HG02763 (cell line): Measurements from ENCODE around the gene MDM1.

Experiments used
- ATAC-seq: cut with Tn5 transposase; IDR thresholded peaks from one replicate; pipeline ENCODE4 v1.9.1; 2021; ENCODE audit warnings: mild to moderate bottlenecking, moderate library complexity; ENCODE audit not compliant: unreplicated experiment

Gene MDM1

GRCh38 chr12:68331869-68332727 lies at the start of gene MDM1:
TSS of gene MDM1 (minus strand) at chr12:68332362. CDS start at chr12:68332245, 117 bp downstream.
- ATAC-seq: peak; percentile 99

- ATAC-seq: no peak
Measured at GRCh38 chr12:68381476-68382219, 49.5 kb upstream of the MDM1 start.

- ATAC-seq: no peak
Measured at GRCh38 chr12:68378872-68379606, 46.9 kb upstream of the MDM1 start.

GRCh38 chr12:68377881-68378280 lies 45.7 kb upstream of the MDM1 start:
- no peak for ATAC-seq

GRCh38 chr12:68376901-68377300 lies 44.7 kb upstream of the MDM1 start:
- no peak for ATAC-seq

GRCh38 chr12:68375756-68376695 lies 43.9 kb upstream of the MDM1 start:
- no peak for ATAC-seq

- peak; percentile 96 for ATAC-seq
Measured at GRCh38 chr12:68374307-68374982, 42.3 kb upstream of the MDM1 start.

- no peak for ATAC-seq
Measured at GRCh38 chr12:68370667-68371066, 38.5 kb upstream of the MDM1 start.

GRCh38 chr12:68370006-68370590 lies 37.9 kb upstream of the MDM1 start:
- no peak for ATAC-seq

GRCh38 chr12:68368327-68368726 lies 36.2 kb upstream of the MDM1 start:
- no peak for ATAC-seq

GRCh38 chr12:68367903-68368302 lies 35.7 kb upstream of the MDM1 start:
- ATAC-seq: no peak

GRCh38 chr12:68367116-68367515 lies 35.0 kb upstream of the MDM1 start:
- ATAC-seq: no peak

- peak; percentile 84 for ATAC-seq
Measured at GRCh38 chr12:68364893-68365725, 32.9 kb upstream of the MDM1 start.

GRCh38 chr12:68364328-68364727 lies 32.2 kb upstream of the MDM1 start:
- ATAC-seq: no peak

GRCh38 chr12:68361953-68362352 lies 29.8 kb upstream of the MDM1 start:
- ATAC-seq: no peak

- no peak for ATAC-seq
Measured at GRCh38 chr12:68359674-68360073, 27.5 kb upstream of the MDM1 start.

GRCh38 chr12:68358532-68359485 lies 26.6 kb upstream of the MDM1 start:
- ATAC-seq: peak; percentile 81
